Activated CD4-positive, alpha-beta T cell treated with anti-CD3 and anti-CD28 coated beads, Interleukin-2, amount 10 ng/mL, durations not matched to agents 24 days and 14 days (primary cell): Measurements from ENCODE around the gene CDON. TPM values are rescaled to one million over a fixed set of nuclear protein-coding genes. Genes with fewer than 3 reads are reported as not detected.
"Not testable (repeated sequence)": the region's sequence is repeated elsewhere in the genome, so short reads cannot be mapped to it uniquely, and the experiment has no call there.

Experiments used
- DNase-seq: peaks from one replicate; pipeline ENCODE4 v3.0.0; 2022
- H3K27ac Mint-ChIP-seq: one replicate; pipeline ENCODE4 v1.8.0; 2022; ENCODE audit warnings: mild to moderate bottlenecking, mixed read lengths
- H3K27me3 Mint-ChIP-seq: one replicate; pipeline ENCODE4 v1.8.0; 2022; ENCODE audit warnings: mixed read lengths
- H3K36me3 Mint-ChIP-seq: one replicate; pipeline ENCODE4 v1.8.0; 2022; ENCODE audit warnings: low read depth, mild to moderate bottlenecking, mixed read lengths
- H3K4me1 Mint-ChIP-seq: one replicate; pipeline ENCODE4 v1.8.0; 2021; ENCODE audit warnings: mixed read lengths
- H3K4me3 Mint-ChIP-seq: one replicate; pipeline ENCODE4 v1.8.0; 2022; ENCODE audit warnings: mild to moderate bottlenecking, moderate library complexity, mixed read lengths
- H3K9me3 Mint-ChIP-seq: one replicate; pipeline ENCODE4 v1.8.0; 2021; ENCODE audit warnings: mixed read lengths
- intact Hi-C: fragments of 100-400 bp; cut with micrococcal nuclease; formaldehyde crosslinking; loops from one replicate; pipeline ENCODE4 v1.15.1; 2023
- total RNA-seq: library from RNA; stranded (reverse); gene quantifications from 2 replicates; pipeline ENCODE4 v1.2.3, GENCODE V29; 2022

CDON gene
- total RNA-seq, 1 donor from 2014 or later: 1.9 TPM

DNA sequence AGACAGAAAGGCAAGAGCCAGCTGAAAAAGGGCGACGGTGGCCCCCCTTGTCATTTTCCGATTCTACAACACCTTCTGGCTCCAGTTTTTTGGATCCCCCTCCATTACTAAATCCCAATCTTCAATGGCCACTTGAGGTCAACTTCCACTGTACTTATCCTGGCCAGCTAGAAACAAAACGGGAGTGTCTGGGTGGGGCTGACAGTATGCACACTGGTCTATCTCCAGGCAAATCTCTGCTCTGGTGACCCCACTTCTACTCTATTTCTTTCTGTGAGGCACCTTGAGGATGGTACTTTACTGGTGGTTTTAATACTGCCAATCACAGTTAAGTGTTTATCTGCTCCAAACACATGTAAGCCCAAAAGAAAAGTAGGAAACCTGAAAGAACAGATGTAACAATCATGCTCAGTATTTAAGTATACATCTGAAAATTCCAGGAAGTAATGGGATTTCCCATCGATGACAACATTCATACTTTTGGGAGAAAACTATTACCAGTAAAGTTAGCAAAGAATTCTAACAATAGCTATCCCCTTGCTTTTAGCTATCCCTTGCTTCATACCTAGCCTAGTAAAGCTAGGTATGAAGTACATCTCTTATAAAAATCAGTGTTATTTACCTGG lies 16.0 kb downstream of the CDON start:
- intact Hi-C loops: no loop called here
- H3K27me3 Mint-ChIP-seq: peaks cover 5% of the 10 kb centered on the region

DNA sequence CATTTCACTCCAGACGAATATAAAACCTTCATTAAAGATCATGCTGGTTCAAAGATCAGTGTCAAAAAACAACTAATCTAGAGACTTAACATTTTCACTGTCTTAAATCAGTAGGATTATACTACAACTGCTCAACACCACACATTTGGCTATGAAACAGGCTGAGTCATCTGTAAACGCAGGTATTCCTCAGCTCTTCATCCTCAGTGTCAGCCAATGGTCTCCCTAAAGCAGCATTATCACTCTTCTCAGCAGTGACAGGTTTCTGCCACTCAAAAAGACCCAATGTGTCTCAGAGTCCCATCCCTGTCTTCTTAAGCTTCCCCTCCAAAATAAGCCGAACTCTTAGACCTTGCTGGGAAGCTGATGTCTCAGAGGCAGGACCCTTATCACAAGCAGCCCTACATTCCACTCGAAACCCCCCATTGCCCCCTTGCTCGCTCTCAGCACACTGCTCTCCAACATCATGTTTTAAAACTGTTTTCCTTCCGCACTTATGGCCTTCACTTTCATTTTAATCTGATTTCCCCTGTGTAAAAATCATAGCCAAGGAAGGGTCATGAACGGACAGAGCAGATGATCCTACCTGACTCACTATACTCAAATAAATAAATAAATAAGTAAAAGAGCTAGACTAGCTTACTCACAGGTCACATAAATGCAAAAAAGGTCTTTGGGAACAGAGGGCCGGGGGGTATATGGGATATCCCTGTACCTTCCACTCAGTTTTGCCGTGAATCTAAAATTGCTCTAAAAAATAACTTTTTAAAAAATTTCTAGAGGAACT lies 23.0 kb downstream of the CDON start:
- no peaks in the 10 kb centered on the region for H3K9me3 Mint-ChIP-seq
- H3K27me3 Mint-ChIP-seq: peaks cover 3% of the 10 kb centered on the region
- no peak overlapping the region for H3K27ac Mint-ChIP-seq
- intact Hi-C loops: no loop called here
- no peaks in the 10 kb centered on the region for H3K4me1 Mint-ChIP-seq
- DNase-seq: no peak
- no peaks in the 10 kb centered on the region for H3K36me3 Mint-ChIP-seq
- H3K4me3 Mint-ChIP-seq: no peak overlapping the region

More for the DNA sequence above, 16.0 kb downstream of the CDON start:
- no peak for DNase-seq
- Mint-ChIP-seq H3K9me3 (no peaks in the 10 kb centered on the region), H3K4me1 (no peaks in the 10 kb centered on the region), H3K36me3 (no peaks in the 10 kb centered on the region), H3K27ac (no peak overlapping the region), H3K4me3 (no peak overlapping the region)

DNA sequence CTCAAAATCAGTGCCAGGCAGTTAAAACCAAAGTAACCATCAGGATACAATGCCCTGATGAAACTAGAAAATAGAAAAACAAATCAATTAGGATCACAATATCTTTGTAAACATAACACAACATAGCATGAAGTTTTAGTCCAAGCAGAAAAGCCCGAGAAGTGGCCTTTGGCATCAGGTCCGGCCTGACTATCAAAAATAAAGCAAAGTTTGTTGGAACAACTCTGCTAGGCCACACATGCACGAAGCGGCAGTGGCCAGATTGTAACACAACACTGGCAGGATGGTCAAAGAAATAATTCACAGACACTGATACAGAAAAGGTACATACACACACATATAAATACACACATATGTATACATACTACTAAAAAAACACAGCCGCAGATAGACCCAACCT lies 26.9 kb downstream of the CDON start:
- Mint-ChIP-seq H3K27me3 (peaks cover 8% of the 10 kb centered on the region), H3K4me3 (no peak overlapping the region), H3K9me3 (no peaks in the 10 kb centered on the region), H3K4me1 (no peaks in the 10 kb centered on the region), H3K27ac (no peak overlapping the region), H3K36me3 (no peaks in the 10 kb centered on the region)
- no peak for DNase-seq
- intact Hi-C loops: no loop called here

DNA sequence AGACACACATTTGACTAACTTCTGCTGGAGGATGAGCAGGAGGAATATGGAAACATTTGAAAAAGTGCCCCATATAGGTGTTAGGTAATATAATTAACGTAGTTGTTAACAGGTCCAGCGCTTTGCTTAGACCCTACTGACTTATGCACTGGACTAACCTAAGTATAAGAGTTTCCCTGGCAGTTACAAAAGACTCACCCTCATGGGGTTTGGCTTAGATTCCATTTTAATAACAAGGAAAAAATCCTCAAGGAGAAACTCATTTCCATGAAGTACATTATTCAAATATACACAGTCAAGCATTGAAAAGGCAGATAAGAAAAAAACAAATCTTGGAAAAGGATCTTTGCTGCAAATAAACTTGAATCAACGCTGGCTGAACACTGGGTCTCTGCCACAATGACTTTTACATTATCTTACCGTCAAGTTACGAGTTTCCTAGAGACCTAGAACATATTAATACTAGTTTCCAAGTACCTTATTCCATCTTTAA lies 27.7 kb downstream of the CDON start:
- no peaks in the 10 kb centered on the region for H3K36me3 Mint-ChIP-seq
- peaks cover 9% of the 10 kb centered on the region for H3K27me3 Mint-ChIP-seq
- no peaks in the 10 kb centered on the region for H3K9me3 Mint-ChIP-seq
- no peak overlapping the region for H3K27ac Mint-ChIP-seq
- H3K4me3 Mint-ChIP-seq: no peak overlapping the region
- intact Hi-C loops: no loop called here
- DNase-seq: no peak
- H3K4me1 Mint-ChIP-seq: no peaks in the 10 kb centered on the region

DNA sequence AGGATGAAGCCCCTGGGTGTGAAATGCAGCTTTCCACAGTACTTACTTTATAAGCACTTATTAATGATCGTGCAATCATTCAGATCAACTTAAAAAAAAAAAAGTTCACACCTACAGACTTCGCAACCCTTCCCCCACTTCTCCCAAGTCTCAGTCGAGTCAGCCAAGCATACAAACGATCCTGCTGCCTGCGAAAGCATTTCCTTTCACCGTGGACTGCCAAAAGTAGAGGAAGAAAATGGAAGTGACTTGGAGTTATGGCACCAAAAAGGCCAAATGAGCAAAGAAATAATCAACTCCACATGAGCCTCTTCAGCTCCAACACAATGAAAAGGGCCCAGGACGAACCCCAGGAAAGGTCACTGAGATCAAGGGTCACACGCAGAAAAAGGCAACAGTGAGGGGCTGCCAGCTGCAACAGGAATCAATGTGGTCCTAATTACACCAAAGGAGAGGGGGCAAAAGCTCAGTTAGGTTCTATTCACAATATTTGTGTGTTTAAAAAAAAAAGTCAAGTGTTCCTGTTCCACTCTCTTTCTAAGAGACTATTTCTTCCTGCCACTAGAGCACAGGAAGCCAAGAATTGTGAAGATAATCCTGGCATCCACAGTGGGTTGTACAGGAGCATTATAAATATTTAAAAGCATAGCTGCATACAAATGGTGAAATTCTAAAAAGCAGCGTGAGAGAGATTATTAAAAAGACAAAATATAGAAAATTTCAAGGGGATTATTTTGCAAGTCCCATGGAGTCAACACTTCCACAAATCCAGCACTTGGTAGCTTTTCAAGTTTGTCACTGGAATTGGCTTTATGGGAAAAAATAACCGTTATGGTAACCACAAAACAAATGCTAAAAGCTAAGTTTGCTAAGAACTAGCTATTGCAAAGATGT lies 28.4 kb downstream of the CDON start:
- Mint-ChIP-seq H3K27me3 (peaks cover 12% of the 10 kb centered on the region), H3K36me3 (no peaks in the 10 kb centered on the region), H3K9me3 (no peaks in the 10 kb centered on the region)

DNA sequence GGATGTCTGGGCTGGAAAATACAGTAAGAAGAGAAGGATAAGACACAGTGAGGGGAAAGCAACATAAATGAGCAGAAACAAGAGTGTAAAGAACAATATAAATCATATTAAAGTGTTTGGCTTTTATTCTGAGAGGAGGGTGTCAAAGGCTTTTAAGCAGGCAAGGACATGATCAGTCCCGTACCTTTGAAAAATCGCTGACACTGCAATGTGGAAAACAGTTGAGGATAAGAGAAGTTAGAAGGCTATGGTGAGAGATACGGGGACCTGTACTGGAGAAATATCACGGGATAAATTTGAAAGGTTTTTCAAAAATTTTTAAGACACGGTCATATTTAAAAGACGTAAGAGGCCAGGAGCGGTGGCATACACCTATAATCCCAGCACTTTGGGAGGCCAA lies 30.3 kb downstream of the CDON start:
- Mint-ChIP-seq H3K36me3 (no peaks in the 10 kb centered on the region), H3K27me3 (peaks cover 10% of the 10 kb centered on the region), H3K27ac (no peak overlapping the region), H3K4me3 (no peak overlapping the region), H3K9me3 (no peaks in the 10 kb centered on the region), H3K4me1 (no peaks in the 10 kb centered on the region)
- intact Hi-C loops: no loop called here
- DNase-seq: no peak

More for the DNA sequence above, 28.4 kb downstream of the CDON start:
- H3K27ac Mint-ChIP-seq: no peak overlapping the region
- no peak overlapping the region for H3K4me3 Mint-ChIP-seq
- intact Hi-C loops: no loop called here
- H3K4me1 Mint-ChIP-seq: no peaks in the 10 kb centered on the region
- DNase-seq: no peak

DNA sequence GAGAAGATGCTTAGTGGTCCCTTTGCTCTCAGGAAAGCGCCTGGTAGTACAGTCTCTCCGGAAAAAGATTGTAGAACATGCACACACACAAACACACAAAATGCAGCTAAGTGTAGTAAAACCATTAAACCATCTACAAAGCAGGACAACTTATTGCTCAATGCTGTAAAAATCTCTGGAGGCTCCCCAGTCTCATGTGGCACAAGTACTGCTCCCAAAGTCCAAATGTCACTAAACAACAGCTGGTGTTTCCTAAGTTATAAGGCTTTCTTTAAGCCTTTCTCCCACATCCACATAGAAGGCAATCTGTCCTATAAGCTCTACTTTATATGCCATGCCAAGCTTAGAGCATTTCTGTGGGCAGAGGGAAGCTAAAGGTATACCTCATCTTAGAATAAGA lies 32.9 kb downstream of the CDON start:
- no peak for DNase-seq
- no peaks in the 10 kb centered on the region for H3K4me1 Mint-ChIP-seq
- no peaks in the 10 kb centered on the region for H3K9me3 Mint-ChIP-seq
- no peaks in the 10 kb centered on the region for H3K36me3 Mint-ChIP-seq
- H3K4me3 Mint-ChIP-seq: no peak overlapping the region
- H3K27me3 Mint-ChIP-seq: peaks cover 9% of the 10 kb centered on the region
- no peak overlapping the region for H3K27ac Mint-ChIP-seq
- intact Hi-C loops: no loop called here

DNA sequence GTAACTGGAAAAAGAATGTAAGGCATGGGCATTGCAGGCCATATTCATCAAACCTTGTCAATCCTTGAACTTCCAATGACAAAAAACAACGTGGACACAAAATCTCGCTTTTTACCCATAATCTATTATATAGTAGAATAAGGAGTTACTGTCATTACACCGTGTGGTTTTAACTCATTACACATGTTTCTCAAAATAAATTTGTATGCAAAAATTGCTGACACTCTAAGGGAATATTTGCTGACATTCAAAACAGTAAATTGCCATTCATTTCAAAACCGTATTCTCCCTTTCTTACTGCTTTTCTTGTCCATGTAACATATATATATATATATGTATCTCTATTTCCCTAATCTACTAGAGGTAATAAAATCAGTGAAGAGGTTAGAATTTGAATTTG lies 33.4 kb downstream of the CDON start:
- H3K4me1 Mint-ChIP-seq: no peaks in the 10 kb centered on the region
- intact Hi-C loops: no loop called here
- no peaks in the 10 kb centered on the region for H3K36me3 Mint-ChIP-seq
- H3K9me3 Mint-ChIP-seq: no peaks in the 10 kb centered on the region
- H3K27ac Mint-ChIP-seq: no peak overlapping the region
- no peak for DNase-seq
- no peak overlapping the region for H3K4me3 Mint-ChIP-seq
- peaks cover 8% of the 10 kb centered on the region for H3K27me3 Mint-ChIP-seq

DNA sequence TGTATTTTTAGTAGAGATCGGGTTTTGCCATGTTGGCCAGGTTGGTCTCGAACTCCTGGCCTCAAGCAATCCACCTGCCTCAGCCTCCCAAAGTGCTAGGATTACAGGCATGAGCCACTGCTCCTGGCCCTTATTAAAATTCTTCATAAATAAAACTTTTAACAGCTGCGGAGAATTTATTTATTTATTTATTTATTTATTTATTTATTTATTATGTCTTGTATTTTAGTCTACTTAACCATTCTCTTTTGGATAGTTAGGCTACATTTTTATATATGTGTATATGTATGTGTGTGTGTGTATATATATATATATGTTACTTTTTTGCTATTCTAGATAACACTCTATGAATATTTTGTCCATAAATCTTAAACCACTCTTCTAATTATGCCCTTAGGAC lies 34.1 kb downstream of the CDON start:
- intact Hi-C loops: not testable (repeated sequence)

DNA sequence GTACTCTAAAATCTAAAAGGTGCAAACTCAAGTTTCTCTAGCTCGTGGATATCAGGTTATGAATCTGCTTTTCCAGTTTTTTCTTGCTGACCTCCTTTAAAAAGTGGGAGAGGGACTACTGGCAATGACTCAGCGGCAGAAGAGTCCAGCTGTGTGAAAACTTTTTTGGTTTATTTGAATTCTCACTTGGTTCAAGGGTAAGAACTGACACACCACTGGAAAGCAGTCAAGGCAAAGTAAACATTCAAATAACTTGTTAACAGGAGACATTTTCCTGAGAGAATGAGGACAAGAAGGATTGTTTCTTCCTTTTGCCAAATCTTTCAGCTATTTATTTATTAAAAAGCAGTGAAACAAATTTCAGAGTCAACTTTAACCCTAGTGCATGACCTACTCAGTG lies 36.1 kb downstream of the CDON start:
- Mint-ChIP-seq H3K4me3 (no peak overlapping the region), H3K36me3 (no peaks in the 10 kb centered on the region), H3K4me1 (no peaks in the 10 kb centered on the region), H3K27me3 (peaks cover 7% of the 10 kb centered on the region), H3K9me3 (no peaks in the 10 kb centered on the region), H3K27ac (no peak overlapping the region)
- DNase-seq: no peak
- intact Hi-C loops: no loop called here

More for the DNA sequence above, 34.1 kb downstream of the CDON start:
- not testable (repeated sequence) for H3K9me3 Mint-ChIP-seq, H3K4me1 Mint-ChIP-seq, DNase-seq, H3K4me3 Mint-ChIP-seq, H3K27me3 Mint-ChIP-seq, H3K27ac Mint-ChIP-seq, H3K36me3 Mint-ChIP-seq

DNA sequence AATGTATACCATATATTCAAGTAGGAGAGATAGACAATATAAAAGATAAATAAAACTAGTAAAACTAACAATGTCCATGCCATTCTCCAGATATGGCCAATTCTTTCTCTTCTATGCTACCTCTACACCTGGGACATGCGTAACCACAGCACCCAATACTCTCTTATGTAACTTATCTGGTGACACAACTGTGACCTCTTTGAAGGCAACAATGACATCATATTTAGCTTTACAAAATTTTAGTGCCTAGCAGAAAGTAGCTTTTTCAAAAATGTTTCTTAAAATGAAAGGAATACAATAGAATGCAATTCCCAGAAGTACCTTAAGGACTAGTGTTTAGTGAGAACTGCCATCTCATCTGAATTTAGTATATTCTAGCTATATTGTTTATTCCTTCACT lies 36.8 kb downstream of the CDON start:
- no peaks in the 10 kb centered on the region for H3K4me1 Mint-ChIP-seq
- no peaks in the 10 kb centered on the region for H3K36me3 Mint-ChIP-seq
- peaks cover 5% of the 10 kb centered on the region for H3K27me3 Mint-ChIP-seq
- no peak for DNase-seq
- no peaks in the 10 kb centered on the region for H3K9me3 Mint-ChIP-seq
- H3K27ac Mint-ChIP-seq: no peak overlapping the region
- intact Hi-C loops: no loop called here
- H3K4me3 Mint-ChIP-seq: no peak overlapping the region

DNA sequence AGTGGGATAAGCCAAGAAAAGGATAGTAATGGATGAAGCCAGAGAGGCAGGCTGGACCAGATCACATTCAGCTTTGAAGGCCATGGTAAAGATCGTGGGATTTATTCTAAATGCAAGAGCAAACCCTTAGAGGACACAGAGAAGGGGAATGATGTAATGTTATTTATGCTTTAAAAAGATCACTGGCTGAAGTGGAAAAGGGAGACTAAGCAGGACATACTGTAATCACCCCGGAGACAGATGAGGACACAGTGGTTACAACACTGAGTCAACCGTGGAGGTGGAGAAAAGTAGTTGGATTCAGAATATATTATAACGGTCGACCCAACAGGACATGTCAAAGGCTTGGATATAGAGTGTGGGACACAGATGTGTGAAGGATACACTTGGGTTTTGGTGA lies 38.5 kb downstream of the CDON start:
- Mint-ChIP-seq H3K27me3 (no peaks in the 10 kb centered on the region), H3K4me1 (no peaks in the 10 kb centered on the region), H3K27ac (no peak overlapping the region), H3K36me3 (no peaks in the 10 kb centered on the region), H3K9me3 (no peaks in the 10 kb centered on the region), H3K4me3 (no peak overlapping the region)
- intact Hi-C loops: no loop called here
- no peak for DNase-seq

DNA sequence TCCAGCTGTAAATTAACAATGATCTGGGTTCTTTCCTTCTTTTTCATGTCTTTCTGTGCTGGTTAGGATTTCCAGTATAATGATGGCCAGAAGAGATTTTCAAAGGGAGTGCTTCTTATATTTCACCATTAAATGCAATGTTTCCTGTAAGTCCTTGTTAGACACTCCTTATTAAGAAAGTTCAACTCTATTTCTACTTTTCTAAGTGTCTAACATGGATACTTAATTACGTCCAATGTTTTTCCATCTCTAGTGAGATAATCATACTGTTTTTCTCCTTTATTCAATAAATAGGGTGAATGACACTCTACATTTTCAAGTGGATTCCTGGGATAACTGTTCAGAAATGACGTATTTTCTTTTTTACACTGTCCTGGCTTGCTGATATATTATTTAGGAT lies 49.8 kb downstream of the CDON start:
- Mint-ChIP-seq H3K27ac (no peak overlapping the region), H3K4me3 (no peak overlapping the region), H3K27me3 (peaks cover 9% of the 10 kb centered on the region), H3K36me3 (no peaks in the 10 kb centered on the region), H3K9me3 (no peaks in the 10 kb centered on the region), H3K4me1 (no peaks in the 10 kb centered on the region)
- intact Hi-C loops: no loop called here
- no peak for DNase-seq

DNA sequence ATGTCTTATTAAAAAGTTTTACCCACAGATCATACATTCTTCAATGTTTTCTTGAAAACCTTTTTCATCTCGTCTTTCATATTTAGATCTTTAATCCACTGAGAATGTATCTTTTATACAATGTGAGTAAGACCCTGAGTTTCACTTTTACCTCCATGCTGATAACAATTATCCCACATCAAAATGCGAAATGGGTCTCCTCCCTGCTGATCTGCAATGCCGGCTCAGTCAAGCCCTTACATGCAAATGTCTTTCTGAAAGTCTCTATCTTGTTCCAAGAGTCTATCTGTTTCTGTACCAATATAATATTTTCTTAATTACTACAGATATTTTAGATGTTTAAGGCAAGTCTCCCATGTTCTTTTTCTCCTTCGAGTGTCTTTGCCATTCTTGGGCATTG lies 50.9 kb downstream of the CDON start:
- no peak for DNase-seq
- Mint-ChIP-seq H3K27ac (no peak overlapping the region), H3K9me3 (no peaks in the 10 kb centered on the region), H3K4me3 (no peak overlapping the region), H3K27me3 (peaks cover 9% of the 10 kb centered on the region), H3K36me3 (no peaks in the 10 kb centered on the region), H3K4me1 (no peaks in the 10 kb centered on the region)
- intact Hi-C loops: no loop called here
